Measurements from ENCODE around the gene CDHR2.
"Not testable (repeated sequence)": the region's sequence is repeated elsewhere in the genome, so short reads cannot be mapped to it uniquely, and the experiment has no call there.

The CDHR2 gene

DNA sequence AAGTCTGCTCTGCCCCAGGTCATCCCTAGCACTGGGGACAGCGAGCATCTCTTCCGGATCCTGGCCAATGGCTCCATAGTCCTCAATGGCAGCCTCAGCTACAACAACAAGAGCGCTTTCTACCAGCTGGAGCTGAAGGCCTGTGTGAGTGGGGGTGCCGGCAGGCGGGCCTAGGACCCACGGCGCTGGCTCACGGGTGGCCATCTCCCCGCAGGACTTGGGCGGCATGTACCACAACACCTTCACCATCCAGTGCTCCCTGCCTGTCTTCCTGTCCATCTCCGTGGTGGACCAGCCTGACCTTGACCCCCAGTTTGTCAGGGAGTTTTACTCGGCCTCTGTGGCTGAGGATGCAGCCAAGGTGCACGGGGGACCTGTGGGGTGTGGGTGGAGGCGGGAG, 25.9 kb downstream of the CDHR2 start:
- no peak for DNase-seq

DNA sequence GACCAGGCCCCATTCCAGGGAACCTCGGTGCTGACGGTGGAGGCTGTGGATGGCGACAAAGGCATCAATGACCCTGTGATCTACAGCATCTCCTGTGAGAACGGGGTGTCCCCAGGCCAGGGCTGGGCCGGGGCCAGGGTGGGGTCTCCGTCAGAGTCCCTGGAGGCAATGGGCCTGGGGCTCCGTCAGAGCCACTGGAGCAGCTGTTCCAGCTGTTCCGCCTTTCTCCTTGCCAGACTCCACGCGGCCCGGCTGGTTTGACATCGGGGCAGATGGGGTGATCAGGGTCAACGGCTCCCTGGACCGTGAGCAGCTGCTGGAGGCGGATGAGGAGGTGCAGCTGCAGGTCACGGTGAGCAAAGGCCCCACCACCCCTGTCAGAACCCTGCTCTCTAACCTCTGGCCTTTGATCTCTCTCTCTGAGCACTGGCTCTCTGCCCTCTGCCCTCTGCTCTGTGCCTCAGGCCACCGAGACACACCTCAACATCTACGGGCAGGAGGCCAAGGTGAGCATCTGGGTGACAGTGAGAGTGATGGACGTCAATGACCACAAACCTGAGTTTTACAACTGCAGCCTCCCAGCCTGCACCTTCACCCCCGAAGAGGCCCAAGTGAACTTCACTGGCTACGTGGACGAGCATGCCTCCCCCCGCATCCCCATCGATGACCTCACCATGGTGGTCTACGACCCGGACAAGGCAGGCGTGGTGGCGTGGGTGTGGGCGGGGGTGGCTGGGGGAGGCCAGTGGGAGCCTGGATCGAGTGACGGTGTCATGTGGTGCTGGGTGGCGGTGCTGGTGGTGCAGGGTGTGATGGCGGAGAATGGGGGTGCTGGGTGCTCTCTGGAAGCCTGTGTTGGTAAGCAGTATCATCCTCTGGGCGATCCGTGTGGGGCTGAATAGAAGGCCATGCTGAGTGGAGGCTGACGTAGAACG, 26.6 kb downstream of the CDHR2 start:
- no peak for DNase-seq

DNA sequence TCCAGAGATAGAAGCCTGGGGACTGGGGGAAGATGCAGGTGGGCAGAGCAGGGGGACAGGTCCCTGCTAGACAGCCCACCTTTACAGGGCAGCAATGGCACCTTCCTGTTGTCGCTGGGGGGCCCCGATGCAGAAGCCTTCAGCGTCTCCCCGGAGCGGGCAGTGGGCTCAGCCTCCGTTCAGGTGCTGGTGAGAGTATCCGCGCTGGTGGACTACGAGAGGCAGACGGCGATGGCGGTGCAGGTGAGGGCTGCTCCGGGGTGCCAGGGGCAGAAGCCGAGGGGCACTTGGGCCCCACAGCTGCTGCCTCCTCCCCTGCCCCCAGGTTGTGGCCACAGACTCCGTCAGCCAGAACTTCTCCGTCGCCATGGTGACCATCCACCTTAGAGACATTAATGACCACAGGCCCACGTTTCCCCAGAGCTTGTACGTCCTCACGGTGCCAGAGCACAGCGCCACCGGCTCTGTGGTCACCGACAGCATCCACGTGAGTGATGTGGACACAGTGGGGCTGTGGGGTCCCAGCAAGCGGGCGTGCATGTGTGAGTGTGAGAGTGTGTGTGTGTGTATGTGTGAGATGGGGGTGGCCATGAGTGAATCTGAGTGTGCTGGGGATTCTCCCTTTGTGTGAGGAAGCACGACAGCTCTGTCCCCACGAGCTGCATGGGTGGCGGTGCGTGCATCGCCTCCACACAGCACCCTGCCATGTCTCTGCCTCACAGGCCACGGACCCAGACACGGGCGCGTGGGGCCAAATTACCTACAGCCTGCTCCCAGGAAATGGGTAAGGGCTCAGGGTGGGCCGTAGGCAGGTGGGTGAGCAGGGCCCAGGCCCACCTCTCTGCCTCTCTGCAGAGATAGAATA, 28.4 kb downstream of the CDHR2 start:
- no peak for DNase-seq

DNA sequence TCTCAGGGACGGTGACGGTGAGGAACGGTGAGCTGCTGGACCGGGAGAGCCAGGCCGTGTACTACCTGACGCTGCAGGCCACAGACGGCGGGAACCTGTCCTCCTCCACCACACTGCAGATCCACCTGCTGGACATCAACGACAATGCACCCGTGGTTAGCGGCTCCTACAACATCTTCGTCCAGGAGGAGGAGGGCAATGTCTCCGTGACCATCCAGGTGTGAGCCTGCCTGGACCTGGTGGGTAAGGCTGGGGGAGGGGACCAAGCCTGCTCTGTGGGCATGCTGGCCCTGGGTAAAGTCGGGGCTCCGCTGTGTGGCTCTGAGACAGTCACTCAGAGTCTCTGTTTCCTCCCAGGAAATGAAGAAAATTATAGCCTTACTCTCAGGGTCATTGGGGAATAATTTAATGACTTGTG, 29.3 kb downstream of the CDHR2 start:
- DNase-seq, result peak; percentile 84

DNA sequence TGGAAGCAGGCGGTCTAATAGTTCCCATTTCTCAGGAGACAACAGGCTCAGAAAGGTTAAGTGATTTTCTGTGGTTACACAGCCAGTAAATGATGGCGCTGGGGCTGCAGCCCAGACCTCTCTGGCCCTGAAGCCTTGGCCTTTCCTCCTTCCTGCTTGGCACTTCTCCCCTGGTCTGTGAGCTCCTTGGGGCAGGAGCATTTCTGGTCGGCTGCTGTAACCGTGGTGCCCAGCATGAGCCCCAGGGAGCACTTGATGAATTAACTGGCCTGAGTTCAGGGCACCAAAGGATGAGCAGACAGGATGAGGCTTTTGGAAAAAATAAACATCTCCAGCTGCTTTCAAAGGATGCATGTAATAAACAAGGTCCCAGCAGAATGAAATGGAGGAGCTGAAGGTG, 30.2 kb downstream of the CDHR2 start:
- no peak for DNase-seq

DNA sequence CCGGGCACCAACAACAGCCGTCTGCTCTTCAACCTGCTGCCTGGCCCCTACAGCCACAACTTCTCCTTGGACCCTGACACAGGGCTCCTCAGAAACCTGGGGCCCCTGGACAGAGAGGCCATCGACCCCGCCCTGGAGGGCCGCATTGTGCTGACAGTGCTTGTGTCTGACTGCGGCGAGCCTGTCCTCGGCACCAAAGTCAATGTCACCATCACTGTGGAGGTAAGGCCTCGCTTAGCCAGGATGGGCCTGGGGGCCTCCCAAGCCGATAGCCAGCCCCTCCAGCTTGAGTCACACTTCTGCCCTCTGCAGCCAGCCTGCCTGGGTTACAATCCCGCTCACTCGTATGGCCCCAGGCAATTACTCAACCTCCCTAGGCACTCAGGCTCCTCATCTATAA, 32.2 kb downstream of the CDHR2 start:
- DNase-seq, result no peak

DNA sequence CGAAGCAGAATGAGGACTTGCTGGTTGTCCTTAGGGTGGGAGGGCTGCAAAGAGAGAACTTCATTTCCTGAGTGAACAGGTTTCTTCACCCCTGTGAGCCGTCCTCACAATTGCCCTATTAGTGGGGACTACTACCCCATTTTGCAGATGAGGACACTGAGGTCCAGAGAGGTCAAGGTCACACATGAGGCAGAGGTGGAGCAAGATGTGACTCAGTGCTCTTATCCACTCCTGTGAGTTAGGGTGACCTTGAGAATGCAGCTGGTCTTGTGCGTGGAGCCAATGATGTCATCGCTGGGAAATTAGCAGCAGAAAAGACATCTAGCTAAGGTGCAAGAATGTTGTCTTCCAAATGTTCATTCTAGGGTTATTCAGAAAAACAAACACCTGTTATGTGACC, 33.9 kb downstream of the CDHR2 start:
- DNase-seq, result no peak

DNA sequence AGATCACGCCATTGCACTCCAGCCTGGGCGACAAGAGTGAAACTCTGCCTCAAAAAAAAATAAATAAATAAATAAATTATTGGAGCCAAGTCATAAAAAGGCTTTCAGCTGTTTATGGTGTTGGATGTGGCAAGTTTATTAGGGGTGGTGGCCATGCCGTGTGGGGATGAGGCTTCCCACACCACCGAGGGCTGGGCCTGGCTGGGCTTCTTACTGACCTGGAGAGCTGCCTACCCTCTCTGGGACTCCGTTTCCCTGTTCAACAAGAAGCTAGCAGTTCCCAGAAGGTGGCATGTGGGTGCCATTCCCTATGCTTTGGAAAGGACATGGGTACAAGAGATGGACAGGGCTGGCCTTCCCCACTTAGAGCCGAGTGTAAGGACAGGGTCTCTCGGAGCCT, 38.3 kb downstream of the CDHR2 start:
- no peak for DNase-seq

DNA sequence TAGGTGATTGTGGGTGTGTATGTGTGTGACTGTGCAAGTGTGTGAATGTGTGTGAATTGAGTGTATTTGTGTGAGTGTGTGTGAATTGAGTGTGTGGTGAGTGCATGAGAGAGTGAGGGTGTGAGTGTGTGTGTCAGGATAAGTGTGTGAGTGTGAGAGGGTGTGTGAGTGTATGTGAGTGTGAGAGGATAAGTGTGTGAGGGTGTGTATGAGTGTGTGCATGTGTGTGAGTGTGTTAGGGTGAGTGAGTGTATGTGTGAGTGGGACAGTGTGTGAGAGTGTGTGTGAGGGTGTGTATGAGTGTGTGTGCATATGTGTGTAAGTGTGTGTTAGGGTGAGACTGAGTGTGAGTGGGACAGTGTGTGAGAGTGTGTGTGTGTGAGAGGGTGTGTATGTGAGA, 39.2 kb downstream of the CDHR2 start:
- DNase-seq, result no peak

DNA sequence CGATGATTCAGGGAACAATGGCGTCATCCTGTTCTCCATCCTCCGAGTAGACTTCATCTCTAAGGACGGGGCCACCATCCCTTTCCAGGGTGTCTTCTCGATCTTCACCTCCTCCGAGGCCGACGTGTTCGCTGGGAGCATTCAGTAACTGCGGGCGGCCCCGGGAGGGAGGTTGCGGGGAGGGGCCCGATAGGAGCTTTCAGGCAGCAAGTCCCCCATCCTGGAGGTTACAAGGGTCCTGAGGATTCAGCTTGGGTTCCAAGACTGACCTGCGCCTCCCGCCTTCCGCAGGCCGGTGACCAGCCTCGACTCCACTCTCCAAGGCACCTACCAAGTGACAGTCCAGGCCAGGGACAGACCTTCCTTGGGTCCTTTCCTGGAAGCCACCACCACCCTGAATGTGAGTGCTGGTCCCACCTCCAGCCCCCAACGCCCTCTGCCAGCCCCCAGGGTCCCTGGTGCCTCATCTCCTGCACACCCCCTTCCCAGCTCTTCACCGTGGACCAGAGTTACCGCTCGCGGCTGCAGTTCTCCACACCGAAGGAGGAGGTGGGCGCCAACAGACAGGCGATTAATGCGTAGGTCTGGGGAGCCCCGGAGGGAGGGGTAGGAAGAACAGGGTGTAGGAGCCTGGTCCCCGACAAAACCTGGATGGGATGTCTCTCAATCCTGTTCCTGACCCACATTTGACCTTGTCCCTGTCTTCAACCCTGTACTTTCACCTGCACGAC, 40.1 kb downstream of the CDHR2 start:
- DNase-seq, result no peak

DNA sequence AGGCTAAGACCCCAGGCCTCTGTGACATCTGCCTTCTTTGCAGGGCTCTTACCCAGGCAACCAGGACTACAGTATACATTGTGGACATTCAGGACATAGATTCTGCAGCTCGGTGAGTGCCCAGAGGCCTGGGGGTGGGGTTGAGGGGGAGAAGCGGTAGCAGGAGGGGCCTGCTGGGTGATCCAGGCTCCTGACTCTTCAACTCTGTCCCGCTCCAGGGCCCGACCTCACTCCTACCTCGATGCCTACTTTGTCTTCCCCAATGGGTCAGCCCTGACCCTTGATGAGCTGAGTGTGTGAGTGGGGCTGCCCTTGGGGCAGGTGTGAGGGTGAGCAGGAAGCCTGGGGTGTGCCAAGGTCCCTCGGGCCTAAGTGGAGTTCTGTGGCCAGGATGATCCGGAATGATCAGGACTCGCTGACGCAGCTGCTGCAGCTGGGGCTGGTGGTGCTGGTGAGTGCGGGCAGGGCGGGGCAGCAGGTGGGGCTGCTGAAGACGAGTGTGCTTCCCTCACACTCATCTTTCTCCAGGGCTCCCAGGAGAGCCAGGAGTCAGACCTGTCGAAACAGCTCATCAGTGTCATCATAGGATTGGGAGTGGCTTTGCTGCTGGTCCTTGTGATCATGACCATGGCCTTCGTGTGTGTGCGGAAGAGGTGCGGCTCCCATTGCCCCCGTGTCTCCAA, 41.0 kb downstream of the CDHR2 start:
- DNase-seq, result no peak

DNA sequence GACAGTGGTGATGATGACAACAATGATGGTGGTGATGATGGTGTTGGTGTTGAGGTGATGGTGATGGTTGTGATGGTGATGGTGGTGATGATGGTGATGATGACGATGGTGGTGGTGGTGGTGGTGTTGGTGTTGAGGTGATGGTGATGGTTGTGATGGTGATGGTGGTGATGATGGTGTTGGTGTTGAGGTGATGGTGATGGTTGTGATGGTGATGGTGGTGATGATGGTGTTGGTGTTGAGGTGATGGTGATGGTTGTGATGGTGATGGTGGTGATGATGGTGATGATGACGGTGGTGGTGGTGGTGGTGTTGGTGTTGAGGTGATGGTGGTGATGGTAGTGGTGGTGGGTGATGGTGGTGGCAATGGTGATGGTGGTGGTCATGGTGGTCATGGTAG, 42.5 kb downstream of the CDHR2 start:
- not testable (repeated sequence) for DNase-seq

DNA sequence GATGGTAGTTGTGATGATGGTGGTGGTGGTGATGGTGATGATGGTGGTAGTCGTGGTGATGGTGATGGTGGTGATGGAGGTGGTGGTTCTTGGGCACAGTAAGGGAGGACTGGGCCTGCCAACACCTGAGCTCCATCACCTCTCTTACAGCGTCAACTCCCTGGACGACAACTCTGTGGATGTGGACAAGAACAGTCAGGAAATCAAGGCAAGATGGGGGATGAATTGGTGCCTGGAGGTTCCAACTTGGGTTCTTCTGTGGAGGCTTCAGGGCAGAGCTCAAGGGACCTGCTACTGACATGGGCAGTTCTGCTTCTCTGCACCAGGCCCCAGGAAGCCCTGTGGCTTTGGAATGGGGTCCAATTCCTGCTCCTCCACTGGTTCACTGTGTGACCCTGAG, 43.4 kb downstream of the CDHR2 start:
- no peak for DNase-seq

DNA sequence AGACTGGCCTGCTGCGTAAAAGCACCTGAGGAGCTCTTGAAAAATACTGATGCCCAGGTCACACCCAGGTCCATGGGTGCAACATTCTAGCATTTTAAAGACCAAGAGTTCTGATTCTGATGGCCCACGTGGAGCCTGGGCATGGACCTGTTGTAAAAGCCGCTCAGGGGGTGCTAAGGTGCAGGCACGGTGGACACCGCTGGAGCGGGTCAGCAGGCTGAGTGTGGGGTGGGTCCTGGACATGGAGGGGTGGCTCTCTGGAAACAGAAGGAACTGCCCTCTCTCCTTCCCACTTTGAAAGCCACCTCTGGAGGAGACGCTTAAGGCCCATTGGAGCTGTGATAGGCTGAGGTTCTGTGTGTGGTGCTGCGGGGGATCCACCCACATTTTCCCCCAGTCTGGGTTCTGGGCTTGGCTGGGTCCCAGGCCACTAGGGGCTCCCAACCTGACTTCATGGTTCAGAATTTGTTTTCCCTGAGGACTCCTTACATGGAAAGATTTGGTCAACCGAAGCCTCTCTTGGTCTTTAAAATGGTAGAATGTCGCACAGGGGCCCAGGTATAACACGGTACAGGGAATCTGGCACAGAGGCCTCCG, 44.2 kb downstream of the CDHR2 start:
- no peak for DNase-seq

DNA sequence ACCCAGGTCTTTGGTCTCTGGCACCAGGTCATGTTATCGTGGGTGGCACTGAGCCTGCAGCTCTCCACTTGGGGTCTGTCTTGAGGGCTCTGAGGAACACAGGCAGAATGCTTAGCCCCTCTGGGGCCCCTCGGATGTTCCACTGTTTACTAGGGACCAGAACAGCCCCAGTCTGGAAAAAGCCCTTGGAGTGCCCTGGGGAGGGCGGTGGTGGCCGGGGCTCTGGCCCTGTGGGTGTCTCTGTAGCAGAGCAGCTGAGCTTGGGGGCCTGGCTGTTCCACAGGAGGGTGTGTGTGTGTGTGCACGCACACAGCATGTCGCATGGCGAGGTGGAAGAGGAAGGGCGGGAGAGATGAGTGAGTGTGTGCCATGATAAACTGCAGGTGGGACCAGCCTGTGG, 45.4 kb downstream of the CDHR2 start:
- DNase-seq, result no peak

DNA sequence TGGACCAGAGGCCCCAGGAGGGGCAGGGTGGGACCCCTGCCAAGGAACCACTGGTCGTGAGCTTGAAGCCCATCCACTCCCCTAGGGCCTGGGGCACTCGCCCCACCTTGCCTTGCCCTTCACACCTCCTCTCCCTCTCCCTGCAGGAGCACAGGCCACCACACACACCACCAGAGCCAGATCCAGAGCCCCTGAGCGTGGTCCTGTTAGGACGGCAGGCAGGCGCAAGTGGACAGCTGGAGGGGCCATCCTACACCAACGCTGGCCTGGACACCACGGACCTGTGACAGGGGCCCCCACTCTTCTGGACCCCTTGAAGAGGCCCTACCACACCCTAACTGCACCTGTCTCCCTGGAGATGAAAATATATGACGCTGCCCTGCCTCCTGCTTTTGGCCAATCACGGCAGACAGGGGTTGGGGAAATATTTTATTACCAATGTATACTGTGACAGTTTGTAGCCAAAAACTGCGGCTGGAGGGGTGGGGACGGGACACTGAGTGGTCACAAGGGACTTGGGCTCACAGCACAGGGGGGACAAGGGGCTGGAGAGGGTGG, 46.3 kb downstream of the CDHR2 start:
- no peak for DNase-seq

DNA sequence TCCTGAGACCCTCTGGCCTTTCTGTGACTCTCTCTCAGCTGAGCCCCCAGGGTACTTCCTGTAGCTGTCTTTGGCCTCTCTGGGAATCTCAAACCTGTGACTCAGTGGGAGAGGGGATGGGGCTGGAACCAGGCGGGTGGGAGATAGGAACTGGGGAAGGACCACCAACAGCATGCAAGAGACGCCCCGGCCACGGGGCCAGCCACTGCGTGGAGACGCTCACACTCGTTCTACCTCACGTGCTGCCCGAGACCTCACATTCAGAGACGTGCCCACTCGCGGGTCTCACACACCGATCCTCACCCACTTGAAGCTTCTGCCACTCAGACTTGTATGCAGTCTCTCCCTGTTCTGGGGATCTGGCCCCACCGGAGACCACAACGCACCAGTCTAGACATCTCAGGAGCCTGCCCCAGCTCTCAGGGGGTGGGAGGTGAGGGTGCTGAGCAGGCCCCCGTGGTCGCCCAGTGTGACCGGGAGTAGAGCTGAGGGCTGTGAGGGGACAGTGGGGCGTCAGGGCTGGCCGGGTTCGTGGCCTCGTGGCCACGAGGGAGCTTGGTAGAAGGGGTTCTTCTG, 47.0 kb downstream of the CDHR2 start:
- no peak for DNase-seq

DNA sequence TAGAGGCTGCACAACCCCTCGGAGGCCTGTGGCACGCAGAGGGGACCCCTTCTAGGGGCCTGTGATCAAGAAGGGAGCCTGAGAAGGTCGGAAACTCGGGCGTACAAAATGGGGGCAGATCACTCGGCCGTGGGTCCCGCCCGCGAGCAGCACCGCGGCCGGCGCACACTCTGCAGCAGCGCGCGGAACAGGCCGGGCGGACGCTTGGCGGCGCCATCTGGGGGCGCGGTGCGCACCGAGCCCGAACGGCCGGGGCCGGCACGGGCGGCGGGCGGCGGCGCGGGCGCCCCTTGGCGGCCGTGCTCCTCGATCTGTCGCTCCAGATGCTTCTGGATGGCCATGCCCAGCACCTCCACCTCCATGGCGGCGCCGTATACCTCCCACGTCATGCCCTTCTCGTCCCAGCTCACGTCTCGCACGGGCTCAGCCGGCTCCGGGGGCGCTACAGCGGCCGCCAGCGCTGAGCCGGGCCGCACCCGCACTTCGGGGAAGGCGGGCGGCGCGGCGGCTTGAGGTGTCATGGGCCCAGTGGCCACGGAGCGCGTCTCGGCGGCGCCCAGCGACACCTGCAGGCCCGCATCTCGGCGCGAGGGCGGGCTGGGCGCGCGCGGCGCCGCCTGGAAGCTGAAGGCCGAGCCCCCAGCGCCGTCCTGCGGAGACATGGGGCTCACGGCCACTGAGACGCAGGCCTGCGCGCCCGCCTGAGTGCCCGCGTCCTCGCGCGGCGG, 47.7 kb downstream of the CDHR2 start:
- no peak for DNase-seq

DNA sequence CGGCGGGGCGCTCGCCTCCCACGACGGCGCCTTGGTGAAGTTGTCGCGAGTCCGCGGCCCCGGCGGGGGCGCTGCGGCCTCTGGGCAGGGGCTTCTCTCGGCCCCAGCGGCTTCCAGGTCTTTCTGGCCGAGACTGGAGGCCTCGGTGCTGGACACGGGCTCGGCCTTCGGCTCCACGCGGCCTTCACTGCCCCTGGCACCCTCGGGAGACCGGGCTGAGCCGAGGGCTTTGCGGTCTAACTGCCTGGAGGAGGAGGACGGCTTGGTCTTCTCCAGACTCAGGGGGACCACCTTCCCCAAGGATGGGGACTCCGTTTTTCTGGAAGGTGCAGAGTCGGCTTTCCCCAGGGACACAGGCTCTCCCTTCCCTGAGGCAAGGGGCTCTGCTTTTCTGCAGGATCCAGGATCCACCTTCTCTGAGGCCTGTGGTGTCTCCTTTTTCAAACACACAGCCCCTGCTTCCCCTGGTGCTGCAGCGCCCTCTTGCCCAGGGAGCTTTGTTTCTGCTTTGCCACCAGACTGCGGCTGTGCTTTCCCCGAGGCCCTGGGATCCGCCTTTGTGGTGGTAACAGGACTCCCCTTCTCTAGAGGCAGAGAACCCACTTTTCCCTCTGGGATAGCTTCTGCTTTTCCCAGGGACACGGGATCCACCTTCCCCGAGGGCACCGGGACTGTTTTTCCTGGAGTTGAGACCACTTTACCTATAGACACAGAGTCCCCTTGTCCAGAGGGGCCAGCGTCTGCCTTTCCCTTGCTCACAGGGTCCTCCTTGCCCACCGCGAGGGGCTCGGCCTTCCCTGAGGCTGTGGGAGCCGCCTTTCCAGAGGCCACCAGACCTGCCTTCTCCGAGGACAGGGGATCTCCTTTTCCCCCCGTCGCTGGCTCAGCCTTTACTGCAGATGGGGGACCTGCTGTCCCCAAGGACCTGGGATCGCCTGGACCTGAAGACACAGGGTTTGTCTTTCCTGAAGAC, 48.6 kb downstream of the CDHR2 start:
- DNase-seq, result no peak

Measured in NCI-H69 (cell line).